K562 (cell line): Measurements from ENCODE around the gene PACSIN2. TPM values are rescaled to one million over a fixed set of nuclear protein-coding genes. Genes with fewer than 3 reads are reported as not detected.

Experiments used
- ATAC-seq: fragments of 200-7000 bp; cut with Tn5 transposase; 3 replicates; pipeline ENCODE4 v1.9.1; 2020; ENCODE audit warnings: moderate library complexity
- BruUV-seq: library from RNA; stranded (reverse); fragments of 400-500 nt; replicated peaks from 2 replicates; lab custom pipeline; 2021; lab: Mats Ljungman, UMichigan
- CTCF ChIA-PET: fragments of 300-600 bp; formaldehyde crosslinking; extraction: SDS; loops from one replicate; lab custom pipeline; 2021; ENCODE audit warnings: low intra/inter-chr PET ratio; lab: Yijun Ruan, JAX
- POLR2A ChIA-PET: fragments of 300-600, 350-650 bp; sonication (Branson Sonifier 250); formaldehyde crosslinking; extraction: SDS; loops from one replicate; lab custom pipeline; 2021; ENCODE audit warnings: antibody characterized with exemption, inconsistent platforms; lab: Yijun Ruan, JAX
- DNase-seq, 4 experiments: peaks; one replicate each; pipeline versions ENCODE4 v3.0.0 to v3.0.0-alpha.2; 2011 to 2018; ENCODE audit warnings: low spot score in 3 of 4, mixed read lengths in 3 of 4; ENCODE audit errors: extremely low read depth in 1 of 4
- FAIRE-seq: peaks from 2 replicates; lab custom pipeline; 2011; peaks lifted over from hg19 to GRCh38; lab: Jason Lieb, UNC
- H2AFZ ChIP-seq: 2 replicates; pipeline ENCODE4 v1.6.0; 2011; ENCODE audit warnings: low read depth, low read length, control low read depth, inconsistent platforms
- H3K27ac ChIP-seq: fragments of 200-600 bp; 3 replicates; pipeline ENCODE4 v1.8.0; 2011; ENCODE audit warnings: low read depth, mild to moderate bottlenecking, control low read depth, inconsistent platforms, low read length, moderate library complexity, mixed read lengths; ENCODE audit errors: extremely low read depth
- H3K27me3 ChIP-seq, 2 experiments: fragments of 300-600 bp in 1 of 2; 2 replicates in 1 of 2; 3 replicates in 1 of 2; pipeline versions ENCODE4 v1.6.0 to v1.8.0; 2011; ENCODE audit warnings: inconsistent platforms in 2 of 2, low read length in 2 of 2, mild to moderate bottlenecking in 1 of 2, mixed read lengths in 1 of 2, moderate library complexity in 1 of 2; ENCODE audit not compliant: control insufficient read depth in 2 of 2, insufficient read depth in 2 of 2
- H3K36me3 ChIP-seq: fragments of 300-600 bp; 3 replicates; pipeline ENCODE4 v1.8.0; 2011; ENCODE audit warnings: mild to moderate bottlenecking, low read length, inconsistent platforms; ENCODE audit not compliant: control insufficient read depth, insufficient read depth
- H3K4me1 ChIP-seq, 2 experiments: fragments of 200-600 bp in 1 of 2; replicated peaks in 1 of 2; 2 replicates in 1 of 2; 3 replicates in 1 of 2; pipeline versions ENCODE4 v1.5.1 to v1.8.0; 2011; ENCODE audit warnings: inconsistent platforms in 2 of 2, low read length in 2 of 2, mild to moderate bottlenecking in 1 of 2, mixed read lengths in 1 of 2, moderate library complexity in 1 of 2; ENCODE audit not compliant: control insufficient read depth in 2 of 2, insufficient read depth in 2 of 2
- H3K4me2 ChIP-seq: 2 replicates; pipeline ENCODE4 v1.6.1; 2011; ENCODE audit warnings: low read length, control low read depth, inconsistent platforms, mixed read lengths; ENCODE audit not compliant: insufficient read depth
- H3K4me3 ChIP-seq: fragments of 200-600 bp; sonication (generic), shearing (Covaris generic); 2 replicates; pipeline ENCODE4 v1.5.1; 2016; ENCODE audit warnings: control low read depth, inconsistent platforms
- H3K79me2 ChIP-seq: fragments of 200-600 bp; 3 replicates; pipeline ENCODE4 v1.8.0; 2011; ENCODE audit warnings: low read length, inconsistent platforms; ENCODE audit not compliant: control insufficient read depth, insufficient read depth
- H3K9ac ChIP-seq, 2 experiments: 2 replicates each; pipeline versions ENCODE4 v1.6.0 to v1.6.1; 2011; ENCODE audit warnings: low read depth in 2 of 2, low read length in 2 of 2, control low read depth in 1 of 2, inconsistent platforms in 1 of 2, mild to moderate bottlenecking in 1 of 2, mixed read lengths in 1 of 2; ENCODE audit not compliant: insufficient read depth in 1 of 2
- H3K9me1 ChIP-seq: one replicate; pipeline ENCODE4 v1.6.0; 2011; ENCODE audit warnings: inconsistent platforms, mild to moderate bottlenecking, low read length, moderate library complexity; ENCODE audit not compliant: control insufficient read depth, insufficient read depth
- H3K9me3 ChIP-seq: replicated peaks from 2 replicates; pipeline ENCODE4 v1.5.1; 2011; ENCODE audit warnings: low read depth, low read length, inconsistent platforms; ENCODE audit not compliant: control insufficient read depth, insufficient read depth
- H4K20me1 ChIP-seq: replicated peaks from 2 replicates; pipeline ENCODE4 v1.6.1; 2011; ENCODE audit warnings: low read length, inconsistent platforms, mixed read lengths; ENCODE audit not compliant: control insufficient read depth, insufficient read depth
- CREB1 ChIP-seq, 2 experiments: sonication (generic) in 1 of 2; formaldehyde crosslinking in 1 of 2; IDR thresholded peaks; 2 replicates each; pipeline versions ENCODE4 v1.6.1 to v1.8.0; 2012 to 2022; ENCODE audit warnings: inconsistent platforms in 1 of 2, mild to moderate bottlenecking in 1 of 2, missing genetic modification reagents in 1 of 2, moderate library complexity in 1 of 2
- CREB3 ChIP-seq: fragments of 450-650 bp; conservative IDR thresholded peaks from 2 replicates; pipeline ENCODE4 v1.6.1; 2016; ENCODE audit warnings: missing genetic modification characterization, low read depth, mild to moderate bottlenecking, missing compliant biosample characterization, moderate library complexity
- E2F1 ChIP-seq: sonication (generic); formaldehyde crosslinking; IDR thresholded peaks from 2 replicates; pipeline ENCODE4 v1.8.1; 2023; ENCODE audit warnings: mild to moderate bottlenecking, missing genetic modification reagents, moderate library complexity
- GABPA ChIP-seq: fragments of 200-800 bp; sonication (Bioruptor generic); conservative IDR thresholded peaks from 2 replicates; pipeline ENCODE4 v1.6.1; 2016; ENCODE audit warnings: low read depth, missing genetic modification characterization, missing compliant biosample characterization
- HNRNPLL ChIP-seq: fragments of 200-400 bp; formaldehyde crosslinking; IDR thresholded peaks from 2 replicates; pipeline ENCODE4 v1.6.1; 2017; ENCODE audit warnings: low read length, low read depth, mild to moderate bottlenecking; ENCODE audit not compliant: poor library complexity, severe bottlenecking
- ILF3 ChIP-seq: fragments of 450-650 bp; IDR thresholded peaks from 2 replicates; pipeline ENCODE4 v1.6.1; 2018; ENCODE audit warnings: antibody characterized with exemption, mild to moderate bottlenecking, moderate library complexity, borderline replicate concordance
- JUND ChIP-seq, 2 experiments: IDR thresholded peaks; 2 replicates in 1 of 2; 3 replicates in 1 of 2; pipeline ENCODE4 v1.6.1; 2011; ENCODE audit warnings: borderline replicate concordance in 2 of 2, low read depth in 2 of 2, low read length in 2 of 2, improper control_type of control experiment in 1 of 2, missing biosample characterization in 1 of 2, missing genetic modification characterization in 1 of 2, missing genetic modification reagents in 1 of 2
- MEIS2 ChIP-seq: fragments of 450-650 bp; IDR thresholded peaks from 2 replicates; pipeline ENCODE4 v1.6.1; 2014; ENCODE audit warnings: mild to moderate bottlenecking; ENCODE audit not compliant: partially characterized antibody
- NFIC ChIP-seq: fragments of 450-650 bp; IDR thresholded peaks from 2 replicates; pipeline ENCODE4 v1.6.1; 2017; ENCODE audit warnings: mild to moderate bottlenecking, inconsistent platforms
- RBM39 ChIP-seq: fragments of 200-400 bp; formaldehyde crosslinking; optimal IDR thresholded peaks from 2 replicates; pipeline ENCODE3; 2018; ENCODE audit warnings: low read depth, low read length
- SAFB ChIP-seq: fragments of 200-400 bp; formaldehyde crosslinking; IDR thresholded peaks from 2 replicates; pipeline ENCODE4 v1.6.1; 2017; ENCODE audit warnings: low read depth, low read length, borderline replicate concordance
- SFPQ ChIP-seq: fragments of 200-400 bp; formaldehyde crosslinking; IDR thresholded peaks from 2 replicates; pipeline ENCODE4 v1.6.1; 2017; ENCODE audit warnings: mild to moderate bottlenecking, low read depth, low read length, moderate library complexity
- SLC30A9 ChIP-seq: fragments of 250-450 bp; sonication (Bioruptor Pico); IDR thresholded peaks from 2 replicates; pipeline ENCODE4 v1.8.0; 2022; ENCODE audit warnings: mild to moderate bottlenecking, moderate library complexity
- TARDBP ChIP-seq: fragments of 450-650 bp; IDR thresholded peaks from 2 replicates; pipeline ENCODE4 v1.6.1; 2016
- ZC3H4 ChIP-seq: sonication (generic); formaldehyde crosslinking; IDR thresholded peaks from 2 replicates; pipeline ENCODE4 v1.9.0; 2021; ENCODE audit warnings: missing genetic modification reagents, borderline replicate concordance
- WGBS: fragments of 100-300 bp; shearing (Covaris generic); methylation state at CpG from one replicate; pipeline ENCODE4 v1.1.6; 2016; ENCODE audit warnings: low coverage, mixed read lengths; ENCODE audit not compliant: insufficient coverage; ENCODE audit errors: missing lambda C conversion rate; 5-methylcytosine and 5-hydroxymethylcytosine counted together
- in situ Hi-C: fragments of 300-500 bp; cut with MboI; formaldehyde crosslinking; loops from 4 replicates; pipeline ENCODE4 v1.15.0; 2018; ENCODE audit warnings: inconsistent platforms, mixed read lengths
- intact Hi-C: fragments of 100-400 bp; cut with micrococcal nuclease; formaldehyde crosslinking; loops from 2 replicates; pipeline ENCODE4 v1.14.2; 2022
- polyA plus RNA-seq, 8 experiments: library from polyadenylated mRNA; depleted of rRNA in 4 of 8; stranded (reverse) in 5 of 8; unstranded in 3 of 8; fragments of >200 nt; fragmentation: Nextera tagmentation in 2 of 8; fragmentation: Illumina TruSeq in 1 of 8; extraction: Ambion mirVana in 2 of 8; extraction: Trizol in 1 of 8; gene quantifications; 2 replicates each; pipeline versions ENCODE4 v1.2.1 to v1.2.3, GENCODE V29; 2011 to 2014; ENCODE audit warnings: inconsistent platforms in 1 of 8, missing spikeins in 1 of 8
- total RNA-seq, 7 experiments: library from RNA; depleted of rRNA in 6 of 7; stranded (reverse); fragments of >200 nt in 6 of 7; fragmentation: Illumina TruSeq in 2 of 7; extraction: Trizol in 2 of 7; gene quantifications; 2 replicates each; pipeline versions ENCODE4 v1.2.1 to v1.2.3, GENCODE V29; 2011 to 2021; ENCODE audit warnings: low replicate concordance in 1 of 7

PACSIN2 gene
- total and polyA plus RNA-seq, 9 of the 15 experiments (the other 6 are each of a cell fraction or from before 2014, with no cell fraction given) = 0.45 to 45.1 (median 23.9) TPM

GRCh38 chr22:42883121-42883520 lies 131.8 kb downstream of the PACSIN2 start:
- POLR2A ChIA-PET = interaction anchor here (1.6 kb wide), 1 partner anchor 10 kb away, joined by 4 read pairs; no protein-coding TSS in a partner anchor
- intact Hi-C loops (no loop called here), in situ Hi-C loops (no loop called here)
- H4K20me1 ChIP-seq = no peaks in the 10 kb centered on the region; the same call in 1 of the 2 replicates
- BruUV-seq = no TSS peak
- H3K27me3 ChIP-seq = no peaks in the 10 kb centered on the region
- ATAC-seq = no peak
- DNase-seq = no peak
- H3K36me3 ChIP-seq = peaks cover 59% of the 10 kb centered on the region; the same call in 2 of the 3 replicates
- no peak overlapping the region for H3K4me2 ChIP-seq
- CTCF ChIA-PET = no interaction called here
- WGBS = 75% methylated on average over 8 of the region's 8 CpGs
- no peak for FAIRE-seq
- no peak overlapping the region for H2AFZ ChIP-seq
- no peaks in the 10 kb centered on the region for H3K9me1 ChIP-seq
- H3K4me3 ChIP-seq = no peak overlapping the region
- H3K9me3 ChIP-seq = no peaks in the 10 kb centered on the region
- H3K27ac ChIP-seq = no peak overlapping the region
- H3K4me1 ChIP-seq = no peaks in the 10 kb centered on the region
- no peaks in the 10 kb centered on the region for H3K79me2 ChIP-seq
- H3K9ac ChIP-seq = no peak overlapping the region
- TF ChIP-seq ILF3 = no peak
- no peak for TF ChIP-seq MEIS2
- no peak for TF ChIP-seq SFPQ
- TF ChIP-seq CREB3 (tag) = no peak
- TF ChIP-seq RBM39 = no peak
- no peak for TF ChIP-seq GABPA
- no peak for TF ChIP-seq TARDBP
- TF ChIP-seq JUND (IDR thresholded peaks at IDR 0.05; ENCODE audit: borderline replicate concordance, low read depth, low read length) = no peak
- TF ChIP-seq JUND (tag; IDR thresholded peaks at IDR 0.05; ENCODE audit: borderline replicate concordance, low read depth, low read length) = no peak
- TF ChIP-seq SAFB = no peak
- no peak for TF ChIP-seq CREB1 (IDR thresholded peaks at IDR 0.05)
- TF ChIP-seq CREB1 (CRISPR knock-in tag; IDR thresholded peaks at IDR 0.05) = no peak
- no peak for TF ChIP-seq ZC3H4 (CRISPR knock-in tag)
- TF ChIP-seq HNRNPLL = no peak
- no peak for TF ChIP-seq E2F1
- TF ChIP-seq SLC30A9 (CRISPR knock-in tag) = no peak
- TF ChIP-seq NFIC = no peak
